Pancreas (tissue), 10 donors: ENCODE data around the gene LINS1. TPM values are rescaled to one million over a fixed set of nuclear protein-coding genes. Genes with fewer than 3 reads are reported as not detected.
A peak's percentile ranks its signal among the peaks of the same experiment; 100 is the strongest.

ENCODE experiments used
- ATAC-seq, 4 donors: fragments of 200-7000 bp; cut with Tn5 transposase; one replicate each; pipeline versions ENCODE4 v1.8.0 to v1.9.1; 2020; ENCODE audit warnings: mild to moderate bottlenecking in 4 of 4, moderate library complexity in 4 of 4
- DNase-seq, 6 donors: peaks; one replicate each; pipeline ENCODE4 v3.0.0-alpha.2; 2020
- FAIRE-seq: peaks from 2 replicates; lab custom pipeline; 2012; peaks lifted over from hg19 to GRCh38; lab: Jason Lieb, UNC
- H3K27ac ChIP-seq, 4 donors: fragments of 200-600 bp; sonication (generic); 1 replicate in 3 of 4; 2 replicates in 1 of 4; pipeline versions ENCODE4 v1.5.0 to v1.8.0; 2020
- H3K27me3 ChIP-seq, 4 donors: fragments of 200-600 bp; one replicate each; pipeline ENCODE4 v1.8.0; 2021
- H3K36me3 ChIP-seq, 3 donors: fragments of 200-600 bp; sonication (generic) in 1 of 3; one replicate each; pipeline versions ENCODE4 v1.5.0 to v1.8.0; 2020 to 2021
- H3K4me1 ChIP-seq, 3 donors: fragments of 200-600 bp; one replicate each; pipeline ENCODE4 v1.8.0; 2021
- H3K4me3 ChIP-seq, 4 donors: fragments of 200-600 bp; sonication (generic) in 2 of 4; one replicate each; pipeline versions ENCODE4 v1.5.0 to v1.8.0; 2020 to 2021
- H3K9me3 ChIP-seq, 4 donors: fragments of 200-600 bp; one replicate each; pipeline ENCODE4 v1.8.0; 2021
- CTCF ChIP-seq, 4 donors: fragments of 200-600 bp; sonication (generic) in 3 of 4; IDR thresholded peaks; one replicate each; pipeline versions ENCODE4 v1.5.0 to v1.8.0; 2021; ENCODE audit warnings: antibody characterized with exemption in 4 of 4
- WGBS, 2 donors: extraction: QIAGEN DNeasy Blood & Tissue Kit; methylation state at CpG; one replicate each; pipeline ENCODE4 v1.1.7; 2013; 5-methylcytosine and 5-hydroxymethylcytosine counted together
- intact Hi-C, 3 donors: fragments of 100-400 bp; cut with DNase I; formaldehyde crosslinking; loops; one replicate each; pipeline versions ENCODE4 v1.11.1 to v1.14.2; 2022
- polyA plus RNA-seq, 2 donors: library from polyadenylated mRNA; stranded (reverse); fragments of 200-250 nt; gene quantifications; one replicate each; pipeline ENCODE4 v1.2.3, GENCODE V29; 2013
- total RNA-seq, 6 donors: library from RNA; stranded (reverse); fragmentation: NEBNext Ultra II Directional in 4 of 6; extraction: Animal tissue kit (Norgen Biotek cat#: 25700) in 4 of 6; gene quantifications; one replicate each; pipeline versions ENCODE4 v1.2.1 to v1.2.4, GENCODE V29; 2021 to 2023
- donor health status: healthy with polysubstance abuse.
- donor health status: DM: no; HTN: no; CAD: no; lungs with moderate emphysema.
- donor health status: DM: no; HTN: no; CAD: no.
- donor health status: control.
- donor health status: control.
- donor health status: Bipolar disorder and iron deficiency.
- donor health status: DM: yes; HTN: yes; CAD: no.
- donor health status: DM: no; HTN: no; CAD: no.
- donor health status: DM: no; HTN: no; CAD: no.
- donor health status: DM: yes; HTN: yes; CAD: no.

The LINS1 gene
- total and polyA plus RNA-seq, 8 donors: 3.0 to 9.1 (median 4.6) TPM

GRCh38 chr15:100635406-100636071, 33.6 kb upstream of the LINS1 start:
- no peak for TF ChIP-seq CTCF (IDR thresholded peaks at IDR 0.05)
- H3K4me3 ChIP-seq: no peak overlapping the region
- no peaks in the 10 kb centered on the region for H3K36me3 ChIP-seq
- FAIRE-seq (no peak), DNase-seq (no peak), ATAC-seq (peak in 1 of 4 donors; percentile 12)
- H3K4me1 ChIP-seq: no peaks in the 10 kb centered on the region
- no peak overlapping the region for H3K27ac ChIP-seq
- 86 to 87% methylated on average over 11 of the region's 11 CpGs for WGBS, 2 donors
- H3K27me3 ChIP-seq: no peaks in the 10 kb centered on the region
- no peaks in the 10 kb centered on the region for H3K9me3 ChIP-seq
- intact Hi-C loops: no loop called here

GRCh38 chr15:100633763-100634075, 31.7 kb upstream of the LINS1 start:
- H3K4me1 ChIP-seq: no peaks in the 10 kb centered on the region
- DNase-seq: no peak

GRCh38 chr15:100631831-100632230, 29.8 kb upstream of the LINS1 start:
- Histone ChIP-seq H3K9me3 (no peaks in the 10 kb centered on the region), H3K4me1 (no peaks in the 10 kb centered on the region), H3K4me3 (no peak overlapping the region), H3K27ac (no peak overlapping the region), H3K27me3 (no peaks in the 10 kb centered on the region), H3K36me3 (peaks cover 0 to 14% (median 0%) of the 10 kb centered on the region in 3 donors)
- no peak for TF ChIP-seq CTCF (IDR thresholded peaks at IDR 0.05)
- no peak for ATAC-seq
- WGBS, 2 donors: 89 to 91% methylated on average over 10 of the region's 10 CpGs
- intact Hi-C loops: loop anchor here in 1 of 3 donors (5.0 kb wide), 1 partner anchor 375 kb away; no protein-coding TSS in a partner anchor
- no peak for DNase-seq
- FAIRE-seq: no peak

More at GRCh38 chr15:100633763-100634075, 31.7 kb upstream of the LINS1 start:
- TF ChIP-seq CTCF (IDR thresholded peaks at IDR 0.05): no peak
- Histone ChIP-seq H3K4me3 (no peak overlapping the region), H3K9me3 (no peaks in the 10 kb centered on the region), H3K27me3 (no peaks in the 10 kb centered on the region), H3K27ac (no peak overlapping the region), H3K36me3 (peaks cover 0 to 14% (median 0%) of the 10 kb centered on the region in 3 donors)
- 77 to 94% methylated on average over 1 of the region's 1 CpG for WGBS, 2 donors
- FAIRE-seq (no peak), ATAC-seq (no peak)
- intact Hi-C loops: loop anchor here in 1 of 3 donors (5.0 kb wide), 1 partner anchor 374 kb away; no protein-coding TSS in a partner anchor

GRCh38 chr15:100628746-100629145, 26.8 kb upstream of the LINS1 start:
- FAIRE-seq: no peak

More at GRCh38 chr15:100628746-100629145, 26.8 kb upstream of the LINS1 start:
- DNase-seq (no peak), ATAC-seq (no peak)
- Histone ChIP-seq H3K4me3 (no peak overlapping the region), H3K36me3 (peaks cover 0 to 14% (median 0%) of the 10 kb centered on the region in 3 donors), H3K9me3 (no peaks in the 10 kb centered on the region), H3K27me3 (no peaks in the 10 kb centered on the region), H3K4me1 (no peaks in the 10 kb centered on the region), H3K27ac (no peak overlapping the region)
- TF ChIP-seq CTCF (IDR thresholded peaks at IDR 0.05): no peak
- WGBS, 2 donors: 53 to 56% methylated on average over 3 of the region's 3 CpGs
- intact Hi-C loops: loop anchor here in 2 of 3 donors (5.0 to 10.0 kb wide), 2 partner anchors 246 to 374 kb away; partner anchors contain the start of gene ALDH1A3 (in 1 of the 2)
